ENCODE results near the gene TSPAN2. TPM values are rescaled to one million over a fixed set of nuclear protein-coding genes. Genes with fewer than 3 reads are reported as not detected.

The TSPAN2 gene
- total RNA-seq, 1 donor from 2014 or later = 0.91 TPM

DNA sequence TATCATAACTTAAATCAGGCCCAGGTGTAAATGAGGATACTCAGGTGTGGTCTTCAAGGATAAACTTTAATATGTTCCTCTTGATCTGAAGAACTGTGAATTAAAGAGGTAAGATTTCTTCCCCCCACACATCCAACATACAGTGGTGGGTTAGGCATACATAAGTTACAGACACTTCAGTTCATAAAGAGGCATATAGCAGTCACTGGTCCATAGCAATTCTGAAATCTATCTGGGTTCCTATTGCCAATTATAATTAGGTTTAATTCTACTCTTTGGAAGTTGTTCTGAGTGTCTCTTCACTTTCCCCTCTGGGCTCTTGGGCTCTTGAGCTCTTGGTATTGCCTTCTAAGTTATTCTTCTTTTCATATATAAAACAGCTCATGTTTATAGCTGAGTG is 32.5 kb upstream of the TSPAN2 start:
- no peak overlapping the region for H3K27ac Mint-ChIP-seq

DNA sequence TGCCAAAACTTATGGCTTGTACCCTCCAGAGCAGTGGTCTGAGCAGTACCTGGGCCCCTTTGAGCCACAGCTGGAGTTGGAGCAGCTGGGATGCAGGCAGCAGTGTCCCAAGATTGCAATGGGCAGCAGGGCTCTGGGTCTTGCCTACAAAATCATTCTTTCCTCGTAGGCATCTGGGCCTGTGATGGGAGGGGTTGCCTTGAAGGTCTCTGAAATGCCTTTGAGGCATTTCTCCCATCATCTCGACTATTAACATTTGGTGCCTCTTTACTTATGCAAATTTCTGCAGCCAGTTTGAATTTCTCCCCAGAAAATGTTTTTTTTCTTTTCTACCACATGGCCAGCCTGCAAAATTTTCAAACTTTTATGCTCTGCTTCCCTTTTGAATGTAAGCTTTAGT is 31.0 kb upstream of the TSPAN2 start:
- TF ChIP-seq, protein P1, sequence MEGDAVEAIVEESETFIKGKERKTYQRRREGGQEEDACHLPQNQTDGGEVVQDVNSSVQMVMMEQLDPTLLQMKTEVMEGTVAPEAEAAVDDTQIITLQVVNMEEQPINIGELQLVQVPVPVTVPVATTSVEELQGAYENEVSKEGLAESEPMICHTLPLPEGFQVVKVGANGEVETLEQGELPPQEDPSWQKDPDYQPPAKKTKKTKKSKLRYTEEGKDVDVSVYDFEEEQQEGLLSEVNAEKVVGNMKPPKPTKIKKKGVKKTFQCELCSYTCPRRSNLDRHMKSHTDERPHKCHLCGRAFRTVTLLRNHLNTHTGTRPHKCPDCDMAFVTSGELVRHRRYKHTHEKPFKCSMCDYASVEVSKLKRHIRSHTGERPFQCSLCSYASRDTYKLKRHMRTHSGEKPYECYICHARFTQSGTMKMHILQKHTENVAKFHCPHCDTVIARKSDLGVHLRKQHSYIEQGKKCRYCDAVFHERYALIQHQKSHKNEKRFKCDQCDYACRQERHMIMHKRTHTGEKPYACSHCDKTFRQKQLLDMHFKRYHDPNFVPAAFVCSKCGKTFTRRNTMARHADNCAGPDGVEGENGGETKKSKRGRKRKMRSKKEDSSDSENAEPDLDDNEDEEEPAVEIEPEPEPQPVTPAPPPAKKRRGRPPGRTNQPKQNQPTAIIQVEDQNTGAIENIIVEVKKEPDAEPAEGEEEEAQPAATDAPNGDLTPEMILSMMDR (IDR thresholded peaks at IDR 0.05) = no peak
- no peaks in the 10 kb centered on the region for H3K4me1 Mint-ChIP-seq
- peaks cover 15% of the 10 kb centered on the region for H3K9me3 Mint-ChIP-seq
- H3K36me3 Mint-ChIP-seq (ENCODE audit: low read depth) = no peaks in the 10 kb centered on the region
- no peak overlapping the region for H3K27ac Mint-ChIP-seq
- ATAC-seq (ENCODE audit: low read depth) (no peak), DNase-seq (no peak)
- CTCF ChIA-PET = no interaction called here
- H3K4me3 Mint-ChIP-seq = no peak overlapping the region
- POLR2A ChIA-PET = no interaction called here
- H3K27me3 Mint-ChIP-seq = peaks cover 33% of the 10 kb centered on the region
- intact Hi-C loops (cut with micrococcal nuclease) = no loop called here

More for the DNA sequence above, 32.5 kb upstream of the TSPAN2 start:
- ChIA-PET CTCF (no interaction called here), POLR2A (no interaction called here)
- H3K4me3 Mint-ChIP-seq = no peak overlapping the region
- no peaks in the 10 kb centered on the region for H3K4me1 Mint-ChIP-seq
- TF ChIP-seq, protein P1 (IDR thresholded peaks at IDR 0.05) = no peak
- intact Hi-C loops (cut with micrococcal nuclease) = no loop called here
- H3K27me3 Mint-ChIP-seq = peaks cover 33% of the 10 kb centered on the region
- no peak for DNase-seq
- H3K9me3 Mint-ChIP-seq = peaks cover 15% of the 10 kb centered on the region
- no peak for ATAC-seq (ENCODE audit: low read depth)
- no peaks in the 10 kb centered on the region for H3K36me3 Mint-ChIP-seq (ENCODE audit: low read depth)

DNA sequence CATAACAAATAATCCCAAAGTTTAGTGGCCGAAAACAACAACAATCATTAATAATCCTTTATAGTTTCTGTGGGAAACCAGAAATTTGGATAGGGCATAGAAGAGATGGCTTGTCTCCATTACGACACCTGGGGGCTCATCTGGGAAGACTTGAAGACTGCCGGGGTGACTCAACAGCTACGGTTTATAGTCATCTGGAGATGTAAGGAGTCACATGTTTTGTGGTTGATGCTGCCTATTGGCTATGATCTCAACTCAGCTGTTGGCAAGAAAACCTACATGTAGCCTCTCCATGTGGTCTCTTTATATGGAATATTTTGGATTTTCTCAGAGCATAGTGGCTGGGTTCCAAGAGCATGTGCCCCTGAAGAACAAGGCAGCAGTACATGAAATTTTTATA is 29.3 kb upstream of the TSPAN2 start:
- H3K4me3 Mint-ChIP-seq = no peak overlapping the region
- TF ChIP-seq, protein P1 (IDR thresholded peaks at IDR 0.05) = no peak
- H3K36me3 Mint-ChIP-seq (ENCODE audit: low read depth) = no peaks in the 10 kb centered on the region
- CTCF ChIA-PET = no interaction called here
- H3K9me3 Mint-ChIP-seq = peaks cover 7% of the 10 kb centered on the region
- no peak for ATAC-seq (ENCODE audit: low read depth)
- POLR2A ChIA-PET = no interaction called here
- no peaks in the 10 kb centered on the region for H3K4me1 Mint-ChIP-seq
- H3K27me3 Mint-ChIP-seq = peaks cover 30% of the 10 kb centered on the region
- no peak for DNase-seq
- H3K27ac Mint-ChIP-seq = no peak overlapping the region
- intact Hi-C loops (cut with micrococcal nuclease) = no loop called here

DNA sequence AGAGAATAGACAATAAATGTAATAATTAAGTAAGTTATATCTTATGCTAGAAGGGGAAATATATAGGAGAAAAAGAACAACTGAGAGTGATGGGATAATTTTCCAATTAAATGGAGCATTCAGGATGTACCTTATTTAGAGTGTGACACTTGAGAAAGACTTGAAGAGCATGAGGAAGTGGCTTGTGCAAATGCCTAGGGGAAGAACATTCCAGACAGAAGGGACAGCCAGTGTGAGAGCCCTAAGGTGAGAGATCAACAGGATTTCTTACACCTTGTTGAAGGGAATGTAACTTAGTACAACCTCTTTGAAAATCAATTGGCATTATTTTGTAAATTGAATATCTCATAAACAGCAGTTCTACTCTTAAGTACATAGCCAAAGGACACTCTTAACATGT is 28.8 kb upstream of the TSPAN2 start:
- H3K9me3 Mint-ChIP-seq = peaks cover 7% of the 10 kb centered on the region
- CTCF ChIA-PET = no interaction called here
- no peak for DNase-seq
- no peak for ATAC-seq (ENCODE audit: low read depth)
- no peak overlapping the region for H3K27ac Mint-ChIP-seq
- H3K36me3 Mint-ChIP-seq (ENCODE audit: low read depth) = no peaks in the 10 kb centered on the region
- H3K4me1 Mint-ChIP-seq = no peaks in the 10 kb centered on the region
- intact Hi-C loops (cut with micrococcal nuclease) = no loop called here
- H3K27me3 Mint-ChIP-seq = peaks cover 25% of the 10 kb centered on the region
- POLR2A ChIA-PET = no interaction called here
- no peak overlapping the region for H3K4me3 Mint-ChIP-seq
- TF ChIP-seq, protein P1 (IDR thresholded peaks at IDR 0.05) = no peak

DNA sequence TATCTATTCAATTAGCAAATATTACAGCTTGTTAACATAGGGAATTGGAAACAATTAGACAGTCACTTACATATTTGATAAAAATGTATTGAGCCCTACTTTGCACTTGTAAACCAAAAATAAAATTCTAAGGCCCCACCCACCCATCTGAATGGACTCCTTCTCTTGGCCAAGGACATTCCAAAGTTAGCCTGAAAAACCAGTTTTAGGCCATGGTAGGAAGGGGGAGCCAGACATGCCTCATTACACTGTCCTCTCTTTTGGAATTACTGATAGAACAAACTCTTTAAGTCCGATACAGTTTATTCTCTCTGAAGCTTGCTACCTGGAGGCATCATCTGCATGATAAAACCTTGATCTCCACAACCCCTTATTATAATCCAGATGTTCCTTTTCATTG is 28.0 kb upstream of the TSPAN2 start:
- intact Hi-C loops (cut with micrococcal nuclease) = no loop called here

More for the DNA sequence above, 28.0 kb upstream of the TSPAN2 start:
- ChIA-PET POLR2A (no interaction called here), CTCF (no interaction called here)
- Mint-ChIP-seq H3K36me3 (ENCODE audit: low read depth) (no peaks in the 10 kb centered on the region), H3K9me3 (peaks cover 7% of the 10 kb centered on the region), H3K27ac (no peak overlapping the region), H3K27me3 (peaks cover 23% of the 10 kb centered on the region), H3K4me1 (no peaks in the 10 kb centered on the region), H3K4me3 (no peak overlapping the region)
- TF ChIP-seq, protein P1 (IDR thresholded peaks at IDR 0.05) = no peak
- DNase-seq (no peak), ATAC-seq (ENCODE audit: low read depth) (no peak)

Data from activated B cell treated with CpG ODN at 0.5 μM for 24 hours (primary cell).